NCI-H2196 treated with DMSO at 0.1 percent for 48 hours (cell line): ENCODE measurements around the gene HDAC10.

Experiments used
- DNase-seq: peaks from one replicate; lab custom pipeline; 2025; ENCODE audit not compliant: unreplicated experiment; lab: John Stamatoyannopoulos, UW

The HDAC10 gene

GRCh38 chr22:50250555-50251476 lies at the start of gene HDAC10:
TSS of gene HDAC10 (minus strand) at chr22:50251265. CDS start at chr22:50251032, 233 bp downstream.
- no peak for DNase-seq

- no peak for DNase-seq
These were observed 49.7 kb upstream of the HDAC10 start for GRCh38 chr22:50300620-50301257.

- no peak for DNase-seq
These were observed 48.9 kb upstream of the HDAC10 start for GRCh38 chr22:50299785-50300619.

GRCh38 chr22:50298937-50299784 lies 48.1 kb upstream of the HDAC10 start:
- no peak for DNase-seq

GRCh38 chr22:50298266-50298637 lies 47.2 kb upstream of the HDAC10 start:
- no peak for DNase-seq

GRCh38 chr22:50297510-50298265 lies 46.6 kb upstream of the HDAC10 start:
- DNase-seq, result no peak

GRCh38 chr22:50296658-50297490 lies 45.8 kb upstream of the HDAC10 start:
- no peak for DNase-seq

GRCh38 chr22:50294319-50294656 lies 43.2 kb upstream of the HDAC10 start:
- no peak for DNase-seq

GRCh38 chr22:50293441-50294318 lies 42.6 kb upstream of the HDAC10 start:
- no peak for DNase-seq

GRCh38 chr22:50292643-50293440 lies 41.8 kb upstream of the HDAC10 start:
- no peak for DNase-seq

GRCh38 chr22:50289942-50290630 lies 39.0 kb upstream of the HDAC10 start:
- no peak for DNase-seq

- no peak for DNase-seq
These were observed 38.3 kb upstream of the HDAC10 start for GRCh38 chr22:50289151-50289941.

GRCh38 chr22:50287731-50288130 lies 36.7 kb upstream of the HDAC10 start:
- no peak for DNase-seq

GRCh38 chr22:50286701-50287318 lies 35.7 kb upstream of the HDAC10 start:
- DNase-seq, result no peak

GRCh38 chr22:50286275-50286674 lies 35.2 kb upstream of the HDAC10 start:
- no peak for DNase-seq
